Upper lobe of left lung (tissue), 4 donors: Measurements from ENCODE around the gene TBCCD1.

Source experiments
- EP300 ChIP-seq, 4 donors: sonication (generic); formaldehyde crosslinking; IDR thresholded peaks; one replicate each; pipeline ENCODE4 v1.5.1; 2017; ENCODE audit warnings: antibody characterized with exemption in 4 of 4, control low read depth in 2 of 4
- POLR2A ChIP-seq, 4 donors: fragments of 450-650 bp; IDR thresholded peaks; one replicate each; pipeline ENCODE4 v1.5.1; 2016 to 2017; ENCODE audit warnings: antibody characterized with exemption in 4 of 4, mild to moderate bottlenecking in 2 of 4

DNA sequence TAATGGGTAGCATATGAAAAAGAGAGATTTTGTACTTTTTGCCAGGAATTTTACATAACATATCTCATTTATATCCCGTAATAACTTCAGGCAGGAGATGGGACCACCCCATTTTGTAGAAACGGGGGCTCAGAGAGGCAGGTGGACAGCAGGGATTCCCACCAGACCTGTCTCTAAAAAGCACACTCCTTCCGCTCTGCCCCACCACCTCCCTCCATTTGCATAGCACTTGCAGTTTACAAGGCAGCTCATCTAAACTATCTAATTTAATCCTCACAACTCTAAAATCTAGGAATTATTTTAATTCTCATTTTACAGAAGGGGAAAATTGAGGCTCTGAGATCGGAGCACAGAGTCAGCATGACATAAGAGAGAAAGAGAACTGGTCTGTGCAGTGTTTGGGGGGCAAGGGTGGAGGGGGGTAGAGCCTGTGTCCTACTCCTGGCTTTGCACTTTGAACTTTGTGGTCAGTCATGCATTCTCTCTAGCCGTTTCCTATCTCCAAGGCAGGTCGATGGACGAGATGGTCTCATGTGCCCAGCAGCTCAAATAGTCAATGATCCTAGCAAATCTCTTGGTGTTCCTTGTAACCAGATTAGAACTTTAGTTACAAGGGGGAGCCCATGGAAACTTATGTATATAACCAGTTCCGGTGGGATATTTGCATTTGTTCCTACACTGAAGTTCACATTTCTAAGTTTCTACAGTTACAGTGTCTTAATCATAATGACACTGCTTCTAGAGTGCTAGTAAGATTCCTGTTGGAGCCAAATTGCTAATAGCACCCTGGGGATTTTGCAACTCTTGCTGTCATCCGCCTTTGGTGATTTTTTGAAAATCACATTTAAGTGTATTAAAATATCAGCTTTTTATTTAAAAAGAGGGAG, 41.5 kb downstream of the TBCCD1 start:
- no peak for TF ChIP-seq EP300 (IDR thresholded peaks at IDR 0.05)
- TF ChIP-seq POLR2A (IDR thresholded peaks at IDR 0.05) = no peak
